NCI-H2029 treated with DMSO at 0.1 percent for 48 hours (cell line): Measurements from ENCODE around the gene DHX34.
"Not testable (repeated sequence)": the region's sequence is repeated elsewhere in the genome, so short reads cannot be mapped to it uniquely, and the experiment has no call there.

ENCODE experiments used
- DNase-seq: peaks from one replicate; lab custom pipeline; 2025; lab: John Stamatoyannopoulos, UW

DHX34 gene

DNA sequence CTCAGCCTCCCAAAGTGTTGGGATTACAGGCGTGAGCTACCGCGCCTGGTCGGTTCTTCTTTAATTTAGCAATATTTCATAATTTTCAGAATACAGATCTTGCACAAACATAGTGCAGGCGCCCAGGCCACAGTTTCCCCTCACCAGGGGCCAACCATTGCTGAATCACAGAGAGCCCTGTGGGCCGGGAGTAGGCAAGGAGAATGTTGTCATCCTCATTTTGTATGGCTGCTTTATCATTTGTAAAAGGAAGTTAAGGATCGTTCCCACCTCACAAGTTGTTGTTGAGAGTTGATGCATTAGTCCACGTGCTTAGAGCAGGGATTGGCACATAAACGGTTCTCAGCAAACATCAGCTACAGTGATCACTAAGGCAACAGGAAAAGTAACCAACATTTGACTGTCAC lies 40.0 kb downstream of the DHX34 start:
- no peak for DNase-seq

DNA sequence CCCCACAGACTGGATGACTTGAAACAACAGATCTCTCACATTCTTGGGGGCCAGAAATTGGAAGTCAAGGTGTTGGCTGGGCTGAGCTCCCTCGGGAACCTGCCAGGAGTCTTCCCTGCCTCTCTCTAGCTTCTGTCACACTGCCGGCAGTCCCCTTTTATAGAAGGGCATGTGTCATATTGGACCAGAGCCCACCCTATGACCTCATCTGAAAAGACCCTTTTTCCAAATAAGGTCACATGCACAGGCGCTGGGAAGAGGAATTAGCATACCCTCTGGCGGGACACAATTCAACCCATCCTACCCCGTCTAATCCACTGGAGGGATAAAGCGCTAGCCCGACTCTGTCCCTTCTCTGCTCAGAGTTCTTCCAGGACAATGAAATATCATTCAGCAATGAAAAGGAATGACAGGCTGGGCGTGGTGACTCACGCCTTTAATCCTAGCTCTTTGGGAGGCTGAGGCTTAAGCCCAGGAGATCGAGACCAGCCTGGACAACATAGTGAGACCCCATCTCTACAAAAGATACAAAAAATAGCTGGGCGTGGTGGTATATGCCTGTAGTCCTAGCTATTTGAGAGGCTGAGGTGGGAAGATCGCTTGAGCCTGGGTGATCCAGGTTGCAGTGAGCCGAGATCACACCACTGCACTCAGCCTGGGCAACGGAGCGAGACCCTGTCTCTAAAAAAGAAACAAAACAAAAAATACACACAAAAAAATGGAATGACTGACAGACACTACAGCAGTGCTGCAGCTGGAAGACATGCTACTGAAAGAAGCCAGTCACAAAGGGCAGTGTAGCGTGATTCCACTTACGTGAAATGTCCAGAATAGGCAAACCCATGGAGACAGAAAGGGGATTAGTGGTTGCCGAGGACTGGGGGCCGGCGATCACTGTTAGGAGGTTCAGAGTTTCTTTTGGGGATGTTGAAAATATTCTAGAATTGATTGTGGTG lies 41.7 kb downstream of the DHX34 start:
- DNase-seq: no peak

DNA sequence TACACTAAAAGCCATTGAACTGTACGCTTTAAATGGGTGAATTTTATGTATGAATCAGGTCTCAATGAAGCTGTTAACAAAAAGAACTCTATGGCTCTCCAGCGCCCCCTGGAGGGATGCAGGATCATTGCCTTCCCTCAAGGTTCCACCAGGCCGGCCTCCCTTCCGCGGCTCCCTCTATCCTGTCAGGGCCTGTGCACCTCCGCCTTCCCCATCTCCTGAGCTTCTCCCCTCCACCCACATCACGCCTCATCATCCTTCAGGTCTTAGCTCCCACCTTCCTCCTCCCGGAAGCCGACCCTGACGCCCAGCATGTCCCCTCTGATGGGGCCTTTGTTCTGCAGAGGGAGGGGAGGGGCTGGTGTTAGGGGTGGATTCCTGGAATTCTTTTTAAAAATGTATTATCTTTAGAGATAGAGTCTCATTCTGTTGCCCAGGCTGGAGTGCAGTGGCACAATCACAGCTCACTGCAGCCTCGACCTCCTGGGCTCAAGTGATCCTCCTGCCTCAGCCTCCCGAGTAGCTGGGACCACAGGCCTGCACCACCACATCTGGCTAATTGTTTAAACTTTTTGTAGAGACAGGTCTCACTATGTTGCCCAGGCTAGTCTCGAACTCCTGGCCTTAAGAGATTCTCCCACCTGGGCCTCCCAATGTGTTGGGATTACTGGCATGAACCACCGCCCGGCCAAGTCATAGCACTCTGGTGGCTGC lies 42.6 kb downstream of the DHX34 start:
- peak; percentile 71 for DNase-seq

DNA sequence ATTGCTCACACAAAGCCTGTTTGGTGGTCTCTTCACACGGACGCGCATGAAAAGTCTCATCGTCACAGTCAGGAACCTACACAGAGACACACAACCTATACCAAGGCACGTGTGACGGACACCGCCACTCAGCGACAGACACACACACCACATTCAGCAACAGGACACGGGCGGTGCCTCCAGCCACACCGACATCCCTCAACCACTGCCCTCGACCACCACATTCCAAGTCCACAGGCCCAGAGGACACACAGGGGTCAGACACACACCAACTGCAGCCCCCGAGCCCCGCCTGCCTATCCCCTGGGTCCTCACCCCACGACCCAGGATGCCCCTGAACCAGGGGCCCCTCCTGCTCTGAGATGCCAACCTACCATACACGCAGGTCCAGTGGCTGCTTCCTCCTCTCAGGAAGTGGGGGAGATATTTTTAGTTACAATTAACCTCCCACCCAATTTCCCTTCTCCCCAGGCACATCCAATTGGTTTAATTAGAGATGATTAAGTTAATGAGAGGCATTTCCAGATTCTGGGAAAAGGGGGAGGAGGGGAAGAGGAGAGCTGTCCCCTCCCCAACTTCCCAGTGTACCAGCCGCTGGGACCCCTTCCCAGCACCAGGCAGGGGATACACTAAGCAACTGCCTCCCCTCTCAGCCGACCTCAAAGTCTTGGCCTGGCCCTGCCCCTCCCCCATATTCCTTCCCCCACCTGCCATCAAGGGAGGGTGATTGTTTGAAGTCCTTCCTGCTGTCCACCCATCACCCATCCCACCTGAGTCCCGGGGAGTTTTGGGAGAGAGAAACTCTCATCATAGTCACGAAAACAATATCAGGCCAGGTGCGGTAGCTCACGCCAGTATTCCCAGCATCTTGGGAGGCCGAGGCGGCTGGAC lies 49.8 kb downstream of the DHX34 start:
- no peak for DNase-seq

DNA sequence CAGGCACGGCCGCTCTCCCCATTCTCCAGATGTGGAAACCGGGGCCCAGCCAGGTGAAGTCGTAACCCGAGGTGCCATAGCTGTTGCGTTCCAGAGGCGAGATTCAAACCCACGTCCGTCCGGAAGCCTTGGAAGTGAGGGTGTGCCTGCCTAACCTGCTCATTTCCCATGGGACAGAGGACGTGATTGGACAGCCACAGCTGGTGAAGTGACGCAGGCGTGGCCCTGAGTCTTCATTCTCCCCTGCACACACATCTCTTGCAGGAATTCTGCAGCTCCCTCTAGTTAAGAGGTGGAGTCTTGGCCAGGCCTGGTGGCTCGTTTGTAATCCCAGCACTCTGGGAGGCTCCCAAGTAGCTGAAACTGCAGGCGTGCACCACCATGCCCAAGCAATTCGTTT lies 53.4 kb downstream of the DHX34 start:
- no peak for DNase-seq

DNA sequence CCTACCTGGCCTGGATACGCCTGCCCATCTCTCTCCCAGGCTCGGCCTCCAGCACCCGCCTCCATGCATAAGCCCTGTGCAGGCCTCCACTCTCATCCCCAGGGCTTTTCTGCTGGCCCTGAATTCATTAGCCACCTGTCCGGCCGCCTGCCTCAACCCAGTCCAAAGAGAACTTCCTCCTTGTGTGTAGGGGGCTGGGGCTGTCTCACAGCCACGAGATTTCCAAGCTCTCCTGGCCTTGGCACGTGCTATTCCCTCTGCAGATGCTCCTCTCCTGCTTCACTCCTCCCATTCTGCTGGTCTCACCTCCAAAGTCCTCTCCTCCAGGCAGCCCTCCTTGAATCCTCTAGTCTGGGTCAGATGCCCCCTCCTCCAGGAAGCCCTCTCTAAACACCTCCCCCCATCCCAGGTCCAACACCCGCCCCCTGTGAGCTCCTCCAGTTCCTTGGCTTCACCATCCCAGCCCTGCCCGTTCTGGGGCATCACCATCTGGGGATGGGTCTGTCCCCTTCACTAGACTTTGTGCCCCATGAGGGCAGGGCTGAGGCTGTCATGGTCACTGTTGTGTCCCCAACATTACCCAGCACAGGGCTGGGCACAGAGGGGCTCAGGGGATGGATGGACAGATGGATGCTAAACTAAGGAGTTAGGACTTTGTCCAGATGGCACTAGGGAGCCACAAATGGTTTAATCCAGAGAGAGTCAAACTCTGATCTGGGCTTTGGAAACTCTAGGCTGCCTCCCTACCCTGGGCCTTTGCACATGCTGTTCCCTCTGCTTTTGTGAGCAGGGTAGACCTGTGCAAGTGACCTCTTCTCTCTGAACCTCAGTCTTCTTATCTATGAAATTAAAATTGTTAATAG lies 55.5 kb downstream of the DHX34 start:
- no peak for DNase-seq

DNA sequence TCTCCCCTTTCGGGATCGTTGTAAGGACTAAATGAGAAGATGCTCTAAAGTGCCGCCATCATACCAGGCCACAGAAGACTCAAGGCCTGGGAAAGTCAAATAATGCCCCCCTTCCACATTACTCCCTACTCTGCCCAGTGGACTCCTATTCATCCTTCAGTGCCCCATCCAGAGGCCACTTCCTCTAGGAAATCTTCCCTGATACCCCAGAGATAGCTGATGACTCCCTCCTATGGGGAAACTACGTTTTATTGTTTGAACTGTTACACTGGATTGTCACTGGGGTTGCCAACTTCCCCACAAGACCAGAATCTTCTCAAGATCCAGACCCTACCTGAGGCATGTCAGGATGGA lies 56.1 kb downstream of the DHX34 start:
- no peak for DNase-seq

DNA sequence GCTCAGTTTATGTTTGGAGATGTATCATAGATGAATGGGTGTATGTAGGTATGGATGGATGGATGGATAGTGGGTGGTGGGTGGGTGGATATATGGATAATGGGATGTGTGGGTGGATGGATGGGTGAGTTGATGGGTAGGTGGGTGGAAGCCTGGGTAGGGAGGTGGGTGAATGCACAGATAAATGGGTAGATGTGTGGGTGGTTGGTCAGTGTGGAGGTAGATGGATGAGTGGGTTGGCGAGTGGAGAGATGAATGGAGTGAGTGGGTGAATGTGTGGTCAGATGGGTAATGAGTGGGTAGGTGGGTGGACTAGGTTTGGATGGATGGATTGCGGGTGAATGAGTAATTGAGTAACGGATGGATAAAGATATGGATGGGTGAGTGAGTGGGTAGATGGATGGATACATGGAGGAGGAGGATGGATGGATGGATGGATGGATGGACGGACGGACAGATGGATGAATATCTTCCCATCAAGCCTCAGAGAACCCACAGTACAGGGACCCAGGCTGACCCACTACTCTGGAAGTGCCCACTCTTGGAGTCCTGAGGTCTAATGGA lies 56.8 kb downstream of the DHX34 start:
- no peak for DNase-seq

DNA sequence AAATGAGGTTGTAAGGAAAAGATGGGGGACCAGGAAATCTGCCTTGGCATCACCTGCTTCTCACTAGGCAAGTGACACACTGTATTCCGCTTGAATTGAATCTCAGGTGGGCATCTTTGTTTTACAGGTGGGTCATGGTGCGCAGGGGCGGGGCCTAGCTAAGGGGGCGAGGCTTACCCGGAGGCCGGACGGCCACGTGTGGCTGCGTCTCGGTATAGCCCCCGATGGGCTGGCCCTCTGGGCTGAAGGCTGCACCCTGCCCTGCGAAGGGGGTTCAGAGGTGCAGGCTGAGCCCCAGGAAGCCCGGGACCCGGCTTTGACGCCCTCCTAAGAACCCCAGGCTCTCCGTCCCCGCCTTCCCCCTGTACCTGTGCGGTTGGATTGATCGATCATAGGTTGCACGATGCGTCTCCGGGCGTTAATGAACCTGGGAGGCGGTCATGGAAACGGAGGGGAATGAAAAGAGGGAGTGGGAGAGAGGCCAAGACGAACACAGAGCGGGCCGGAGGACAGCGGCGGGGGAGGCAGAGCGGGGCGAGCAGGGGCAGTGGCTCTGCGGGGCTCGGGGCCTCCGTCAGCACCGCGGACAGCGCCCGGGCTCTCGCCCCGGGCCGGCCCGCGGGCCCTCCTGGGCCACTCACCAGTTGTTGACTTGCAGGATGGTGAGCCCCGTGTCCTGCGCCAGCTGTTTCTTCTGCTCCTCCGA lies 57.7 kb downstream of the DHX34 start:
- DNase-seq: no peak

DNA sequence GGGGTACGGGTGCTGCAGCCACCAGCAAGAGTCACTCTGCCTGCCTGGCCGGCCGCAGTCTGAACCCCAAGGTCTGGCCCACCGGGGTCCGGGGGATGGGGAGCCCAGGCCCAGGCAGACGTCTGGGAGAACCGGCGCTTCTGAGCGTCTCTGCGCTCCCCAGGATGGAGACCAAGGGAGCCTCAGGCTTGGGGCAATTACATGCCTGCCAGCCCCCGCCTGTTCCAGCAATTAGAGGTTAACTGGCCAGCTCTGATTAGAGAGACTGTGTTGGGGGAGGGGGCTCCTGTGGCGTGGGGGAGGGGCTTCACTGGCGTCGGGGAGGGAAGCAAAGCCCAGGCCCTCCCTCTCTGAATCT lies 58.3 kb downstream of the DHX34 start:
- no peak for DNase-seq

DNA sequence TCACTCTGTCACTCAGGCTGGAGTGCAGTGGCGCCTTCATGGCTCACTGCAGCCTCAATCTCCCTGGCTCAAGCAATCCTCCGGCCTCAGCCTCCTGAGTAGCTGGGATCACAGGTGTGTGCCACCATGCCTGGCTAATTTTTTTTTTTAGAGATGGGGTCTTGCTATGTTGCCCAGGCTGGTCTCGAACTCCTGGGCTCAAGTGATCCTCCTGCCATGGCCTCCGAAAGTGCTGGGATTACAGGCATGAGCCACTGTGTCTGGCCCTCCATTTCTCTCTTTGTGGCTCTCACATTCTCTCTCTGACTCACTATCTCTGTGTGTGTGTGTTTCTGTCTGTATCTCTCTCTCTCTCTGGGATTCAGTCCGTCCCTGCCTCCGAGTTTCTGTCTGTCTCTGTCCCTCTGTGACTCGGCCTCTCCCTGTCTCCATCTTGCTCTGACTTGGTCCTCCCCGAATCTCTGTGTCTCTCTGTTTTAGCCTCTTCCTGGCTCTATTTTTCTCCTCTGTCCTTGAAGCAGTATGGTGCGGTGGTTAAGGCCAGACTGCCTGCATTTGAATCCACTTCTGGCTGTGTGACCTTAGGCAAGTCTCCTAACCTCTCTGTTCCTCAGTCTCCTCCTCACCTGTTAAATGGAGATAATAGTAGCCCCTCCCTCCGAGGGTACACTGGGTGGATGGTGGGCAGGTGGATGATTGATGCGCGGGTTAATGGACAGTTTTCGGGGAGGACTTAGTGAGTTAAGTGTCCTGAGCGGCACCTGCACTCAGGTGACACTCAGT lies 59.2 kb downstream of the DHX34 start:
- no peak for DNase-seq

DNA sequence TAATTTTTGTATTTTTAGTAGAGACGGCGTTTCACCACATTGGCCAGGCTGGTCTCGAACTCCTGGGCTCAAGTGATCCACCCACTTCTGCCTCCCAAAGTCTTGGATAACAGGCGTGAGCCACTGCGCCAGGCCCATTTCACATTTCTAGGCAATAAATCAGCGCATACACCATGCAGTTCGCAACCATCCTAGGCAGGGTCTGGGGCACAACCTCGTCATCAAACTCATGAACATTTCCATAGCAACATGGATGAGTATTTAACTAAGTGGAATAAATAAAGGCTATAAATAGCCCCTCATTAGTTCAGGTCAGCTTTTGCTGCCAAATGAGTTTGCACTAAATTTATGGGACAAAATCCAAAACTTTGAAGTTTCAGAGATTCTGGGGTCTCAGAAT lies 62.0 kb downstream of the DHX34 start:
- no peak for DNase-seq

DNA sequence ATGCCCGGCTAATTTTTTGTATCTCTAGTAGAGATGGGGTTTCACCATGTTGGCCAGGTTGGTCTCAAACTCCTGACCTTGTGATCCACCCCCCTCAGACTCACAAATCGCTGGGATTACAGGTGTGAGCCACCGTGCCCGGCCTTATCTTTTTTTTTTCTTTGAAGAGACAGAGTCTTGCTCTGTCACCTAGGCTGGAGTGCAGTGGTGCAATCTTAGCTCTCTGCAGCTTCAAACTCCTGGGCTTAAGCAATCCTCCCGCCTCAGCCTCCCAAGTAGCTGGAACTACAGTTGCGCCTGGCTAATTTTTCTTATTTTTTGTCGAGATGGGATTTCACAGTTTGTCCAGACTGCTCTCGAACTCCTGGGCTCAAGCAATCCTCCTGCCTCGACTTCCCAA lies 62.6 kb downstream of the DHX34 start:
- DNase-seq: not testable (repeated sequence)

DNA sequence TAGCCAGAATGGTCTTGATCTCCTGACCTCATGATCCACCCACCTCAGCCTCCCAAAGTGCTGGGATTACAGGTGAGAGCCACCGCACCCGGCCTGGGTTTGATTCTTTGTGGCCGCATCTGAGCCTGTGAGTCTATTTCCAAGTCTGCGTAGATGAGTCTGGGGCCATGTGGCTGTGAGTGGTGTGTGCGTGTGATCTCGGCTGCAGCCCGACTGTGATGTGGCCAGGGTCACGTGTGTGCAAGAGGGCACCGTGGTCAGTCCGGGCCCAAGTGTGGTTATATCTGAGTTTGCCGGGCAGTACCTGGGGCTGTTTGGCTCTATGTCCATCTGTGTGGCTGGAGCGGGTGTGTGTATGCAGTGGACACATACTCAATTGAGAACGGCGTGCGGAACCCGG lies 64.8 kb downstream of the DHX34 start:
- DNase-seq: no peak

DNA sequence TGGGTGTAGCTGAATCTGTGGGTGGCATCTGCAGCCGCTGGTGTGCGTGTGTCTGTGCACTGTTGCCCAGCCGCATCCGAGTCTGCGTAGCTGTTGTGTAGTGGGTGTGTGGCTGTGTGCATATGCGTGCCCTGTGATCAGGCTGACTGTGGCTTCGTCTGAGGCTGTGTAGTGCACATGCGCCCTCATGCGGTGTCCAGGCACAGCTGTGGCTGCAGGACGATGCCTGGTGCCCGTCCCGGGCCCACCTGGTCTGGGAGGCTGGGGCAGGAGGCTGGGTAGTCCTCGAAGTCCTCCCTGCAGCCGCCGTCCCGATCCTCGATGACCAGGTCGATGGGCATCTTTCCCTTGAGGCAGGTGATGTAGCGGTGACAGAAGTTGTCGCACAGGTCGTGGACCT lies 65.4 kb downstream of the DHX34 start:
- no peak for DNase-seq

DNA sequence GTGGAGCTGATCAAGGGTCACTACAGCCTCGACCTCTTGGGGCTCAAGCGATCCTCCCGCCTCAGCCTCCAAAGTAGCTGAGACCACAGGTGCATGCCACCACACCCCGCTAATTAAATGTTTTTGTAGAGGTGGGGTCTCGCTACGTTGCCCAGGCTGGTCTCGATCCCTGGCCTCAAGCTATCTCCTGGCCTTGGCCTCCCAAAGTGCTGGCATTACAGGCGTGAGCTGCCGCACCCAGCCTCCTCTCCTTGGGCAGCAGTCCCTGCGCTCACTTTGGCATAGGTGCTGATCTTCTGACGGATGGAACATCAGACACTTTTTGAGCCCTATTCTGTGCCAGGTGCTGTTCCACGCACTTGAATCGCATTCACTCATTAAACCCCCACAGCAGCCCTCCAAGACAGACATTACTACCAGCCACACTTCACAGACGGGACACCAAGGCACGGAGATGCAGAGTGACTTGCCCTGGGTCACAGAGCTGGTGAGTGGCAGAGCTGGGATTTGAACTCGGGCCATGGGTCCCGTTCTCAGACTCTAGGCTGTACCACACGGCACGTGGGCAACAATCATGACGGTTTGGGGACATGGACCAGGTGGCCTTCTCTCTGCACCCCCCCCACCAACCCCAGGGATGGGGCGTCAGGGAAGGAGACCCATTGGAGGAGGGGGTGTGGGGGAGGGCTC lies 67.0 kb downstream of the DHX34 start:
- no peak for DNase-seq

DNA sequence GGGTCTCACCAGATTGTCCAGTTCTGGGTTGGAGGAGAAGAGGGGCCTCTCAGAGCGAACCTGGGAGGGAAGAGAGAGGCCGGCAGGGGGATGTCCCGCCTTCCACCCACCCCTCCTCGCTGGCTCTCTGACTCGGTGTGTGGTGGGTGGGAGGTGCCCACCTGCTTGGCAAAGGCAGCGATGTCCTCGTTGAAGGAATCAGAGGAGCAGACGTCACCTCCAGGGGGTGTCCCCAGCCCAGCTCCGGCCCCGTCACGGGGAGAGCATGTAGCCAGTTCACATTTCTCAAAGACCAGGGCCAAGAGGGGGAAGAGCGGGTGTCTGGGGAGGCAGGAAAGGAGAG lies 67.5 kb downstream of the DHX34 start:
- no peak for DNase-seq

DNA sequence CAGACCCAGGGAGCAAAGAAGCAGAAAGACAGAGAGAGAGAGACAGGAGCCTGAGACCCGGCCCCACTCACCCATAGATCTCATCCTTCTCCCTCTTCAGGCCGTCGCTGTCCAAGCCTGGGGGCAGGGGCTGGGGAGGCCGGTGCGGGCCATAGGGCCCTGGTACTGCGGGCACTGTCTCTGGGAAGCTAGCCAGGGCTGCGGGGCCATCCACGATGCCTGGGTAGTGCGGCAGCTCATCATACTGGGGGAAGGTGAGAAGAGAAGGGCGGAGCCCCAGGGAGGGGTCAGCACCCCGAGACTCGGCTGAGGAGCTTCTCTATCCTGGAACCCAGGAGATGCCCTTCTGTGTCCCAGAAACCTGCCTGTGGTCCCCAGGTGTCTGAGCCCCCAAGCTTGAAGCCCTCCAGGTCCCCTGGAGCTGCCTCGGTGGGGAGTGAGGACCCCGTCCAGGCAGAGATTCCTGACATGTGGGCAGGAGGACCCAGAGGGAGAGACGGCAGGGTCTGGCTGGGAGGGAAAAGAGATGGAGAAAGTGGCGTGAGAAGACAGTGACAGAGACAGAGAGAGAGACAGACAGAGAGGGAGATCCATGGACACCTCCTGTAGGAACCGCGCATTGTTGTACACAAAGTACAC lies 68.1 kb downstream of the DHX34 start:
- no peak for DNase-seq
